CD4-positive, alpha-beta memory T cell (primary cell): ENCODE data around the gene MYT1. TPM values are rescaled to one million over a fixed set of nuclear protein-coding genes. Genes with fewer than 3 reads are reported as not detected.

Experiments used
- CTCF ChIA-PET: fragments of 350-600 bp; sonication (Branson Sonifier 250); formaldehyde crosslinking; loops from one replicate; lab custom pipeline; 2021; ENCODE audit warnings: inconsistent platforms; ENCODE audit not compliant: partially characterized antibody; lab: Charles Lee
- POLR2A ChIA-PET: fragments of 350-600 bp; sonication (Branson Sonifier 250); formaldehyde crosslinking; loops from one replicate; lab custom pipeline; 2021; ENCODE audit not compliant: partially characterized antibody; lab: Charles Lee
- DNase-seq, 5 donors: peaks; one replicate each; pipeline versions ENCODE4 v3.0.0 to v3.0.0-alpha.2; 2020 to 2022; ENCODE audit warnings: mixed read lengths in 1 of 5
- H3K27ac ChIP-seq: one replicate; pipeline ENCODE4 v1.7.0; 2013; ENCODE audit warnings: low read depth, low read length
- H3K27me3 ChIP-seq: 2 replicates; pipeline ENCODE4 v1.7.0; 2013; ENCODE audit warnings: mild to moderate bottlenecking, low read length, moderate library complexity; ENCODE audit not compliant: insufficient read depth
- H3K36me3 ChIP-seq: 2 replicates; pipeline ENCODE4 v1.7.0; 2013; ENCODE audit warnings: mild to moderate bottlenecking, low read length, moderate library complexity; ENCODE audit not compliant: insufficient read depth
- H3K4me1 ChIP-seq: 2 replicates; pipeline ENCODE4 v1.7.0; 2013; ENCODE audit warnings: mild to moderate bottlenecking, low read length, moderate library complexity; ENCODE audit not compliant: insufficient read depth
- H3K4me3 ChIP-seq, 2 donors: one replicate each; pipeline ENCODE4 v1.7.0; 2013; ENCODE audit warnings: low read length in 2 of 2, mild to moderate bottlenecking in 1 of 2
- H3K9me3 ChIP-seq, 2 donors: one replicate each; pipeline ENCODE4 v1.7.0; 2013; ENCODE audit warnings: low read length in 2 of 2, control low read depth in 1 of 2; ENCODE audit not compliant: control insufficient read depth in 1 of 2
- H3K27ac Mint-ChIP-seq, 7 donors: one replicate each; pipeline ENCODE4 v1.8.0; 2020 to 2021; ENCODE audit warnings: mixed read lengths in 7 of 7, mild to moderate bottlenecking in 6 of 7, inconsistent platforms in 3 of 7, moderate library complexity in 3 of 7
- H3K27me3 Mint-ChIP-seq, 2 donors: one replicate each; pipeline ENCODE4 v1.8.0; 2020 to 2021; ENCODE audit warnings: mixed read lengths in 2 of 2
- H3K36me3 Mint-ChIP-seq, 2 donors: one replicate each; pipeline ENCODE4 v1.8.0; 2020 to 2021; ENCODE audit warnings: mixed read lengths in 2 of 2, inconsistent platforms in 1 of 2, mild to moderate bottlenecking in 1 of 2
- H3K4me1 Mint-ChIP-seq, 4 donors: one replicate each; pipeline ENCODE4 v1.8.0; 2020 to 2021; ENCODE audit warnings: mixed read lengths in 4 of 4, mild to moderate bottlenecking in 1 of 4
- H3K4me3 Mint-ChIP-seq, 8 donors: one replicate each; pipeline ENCODE4 v1.8.0; 2020 to 2021; ENCODE audit warnings: mixed read lengths in 8 of 8, mild to moderate bottlenecking in 7 of 8, moderate library complexity in 6 of 8, inconsistent platforms in 3 of 8
- H3K9me3 Mint-ChIP-seq, 8 donors: one replicate each; pipeline ENCODE4 v1.8.0; 2020 to 2021; ENCODE audit warnings: mixed read lengths in 8 of 8, mild to moderate bottlenecking in 5 of 8, inconsistent platforms in 3 of 8, moderate library complexity in 1 of 8
- intact Hi-C: fragments of 100-400 bp; cut with micrococcal nuclease; formaldehyde crosslinking; loops from one replicate; pipeline ENCODE4 v1.15.1; 2023
- polyA plus RNA-seq, 2 donors: library from polyadenylated mRNA; unstranded; fragments of 300-500 nt; fragmentation: Illumina TruSeq; gene quantifications; one replicate each; pipeline ENCODE4 v1.2.3, GENCODE V29; 2021
- total RNA-seq, 2 experiments: library from RNA; stranded (reverse); gene quantifications; one replicate each; pipeline ENCODE4 v1.2.3, GENCODE V29; 2021

MYT1 gene
- total and polyA plus RNA-seq, 4 experiments from 2014 or later: not detected

GRCh38 chr20:64224351-64225170 is 60.3 kb downstream of the MYT1 start:
- Histone ChIP-seq H3K36me3 (no peaks in the 10 kb centered on the region), H3K27me3 (no peaks in the 10 kb centered on the region), H3K9me3 (no peaks in the 10 kb centered on the region), H3K4me3 (no peak overlapping the region), H3K27ac (no peak overlapping the region), H3K4me1 (peaks cover 57% of the 10 kb centered on the region)
- Mint-ChIP-seq H3K27me3 (peaks cover 0 to 4% of the 10 kb centered on the region in 2 donors), H3K4me3 (peak overlapping the region in 2 of 8 donors; percentile 14 to 73), H3K4me1 (peaks cover 14 to 55% (median 32%) of the 10 kb centered on the region in 4 donors), H3K27ac (peak overlapping the region in 5 of 7 donors; percentile 41 to 87 (median 57)), H3K36me3 (no peaks in the 10 kb centered on the region), H3K9me3 (peaks cover 0 to 2% (median 0%) of the 10 kb centered on the region in 8 donors)
- DNase-seq: peak in 1 of 5 donors; percentile 14
- intact Hi-C loops: no loop called here
- CTCF ChIA-PET: no interaction called here
- POLR2A ChIA-PET: interaction anchor here (0.9 to 2.3 kb wide), 2 partner anchors 28 to 31 kb away, joined by 3 to 15 read pairs; partner anchors contain the start of gene PCMTD2

- no peaks in the 10 kb centered on the region for H3K9me3 ChIP-seq
- ChIA-PET CTCF (no interaction called here), POLR2A (interaction anchor here (2.3 kb wide), 1 partner anchor 30 kb away, joined by 15 read pairs; the partner anchor contains the start of gene PCMTD2)
- H3K27me3 ChIP-seq: no peaks in the 10 kb centered on the region
- no peak overlapping the region for H3K4me3 ChIP-seq
- peaks cover 52% of the 10 kb centered on the region for H3K4me1 ChIP-seq
- H3K4me1 Mint-ChIP-seq: peaks cover 16 to 59% (median 32%) of the 10 kb centered on the region in 4 donors
- peaks cover 0 to 2% (median 0%) of the 10 kb centered on the region in 8 donors for H3K9me3 Mint-ChIP-seq
- no peak overlapping the region for H3K4me3 Mint-ChIP-seq
- H3K36me3 ChIP-seq: no peaks in the 10 kb centered on the region
- peak overlapping the region in 1 of 7 donors; percentile 61 for H3K27ac Mint-ChIP-seq
- DNase-seq: no peak
- intact Hi-C loops: no loop called here
- no peaks in the 10 kb centered on the region for H3K36me3 Mint-ChIP-seq
- H3K27me3 Mint-ChIP-seq: peaks cover 0 to 4% of the 10 kb centered on the region in 2 donors
- H3K27ac ChIP-seq: no peak overlapping the region
Observed at GRCh38 chr20:64225171-64225595, 60.9 kb downstream of the MYT1 start.

DNA sequence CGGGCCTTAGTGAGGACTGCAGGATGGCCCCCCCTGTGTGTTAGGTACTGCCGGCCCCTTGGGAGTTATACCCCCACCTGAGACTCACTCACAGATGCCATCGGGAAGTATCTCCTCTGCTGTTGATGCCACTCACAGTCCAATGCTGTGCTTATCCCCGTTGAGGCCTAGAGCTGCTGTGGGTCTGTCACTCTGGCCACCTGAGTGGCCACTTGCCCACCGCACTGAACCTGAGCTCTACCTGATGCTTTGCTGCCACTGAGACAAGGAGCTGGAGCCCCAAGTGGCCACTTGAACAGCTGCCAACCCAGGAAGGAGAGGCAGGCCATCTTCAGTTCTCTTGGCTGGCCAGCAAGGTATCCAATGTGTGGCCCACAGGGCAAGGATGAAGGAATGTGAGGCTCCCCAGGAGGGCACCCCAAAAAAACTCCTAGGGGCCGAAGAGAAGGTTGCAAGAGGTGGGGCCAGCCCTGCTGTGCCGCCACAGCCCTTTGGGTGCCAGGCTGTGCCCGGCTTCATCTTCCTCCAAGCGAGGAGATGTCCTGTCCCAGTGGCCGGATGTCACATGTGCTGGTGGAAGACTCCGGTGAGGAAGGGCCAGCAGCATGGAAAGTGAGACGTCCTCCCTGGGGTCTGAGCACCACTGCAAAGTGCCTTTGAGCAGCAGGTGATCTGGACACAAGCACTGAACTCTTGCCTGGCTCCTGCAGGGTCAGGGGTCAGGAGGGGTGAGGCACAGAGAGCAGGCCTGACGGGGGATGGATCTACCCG is 61.8 kb downstream of the MYT1 start:
- Mint-ChIP-seq H3K27ac (peak overlapping the region in 4 of 7 donors; percentile 5 to 70 (median 62)), H3K4me3 (peak overlapping the region in 4 of 8 donors; percentile 22 to 67 (median 40)), H3K27me3 (peaks cover 0 to 4% of the 10 kb centered on the region in 2 donors), H3K9me3 (peaks cover 0 to 2% (median 0%) of the 10 kb centered on the region in 8 donors), H3K4me1 (peaks cover 16 to 59% (median 32%) of the 10 kb centered on the region in 4 donors), H3K36me3 (no peaks in the 10 kb centered on the region)
- intact Hi-C loops: no loop called here
- Histone ChIP-seq H3K4me3 (no peak overlapping the region), H3K4me1 (peaks cover 50% of the 10 kb centered on the region), H3K36me3 (no peaks in the 10 kb centered on the region), H3K27ac (no peak overlapping the region), H3K9me3 (no peaks in the 10 kb centered on the region), H3K27me3 (no peaks in the 10 kb centered on the region)
- CTCF ChIA-PET: no interaction called here
- POLR2A ChIA-PET: interaction anchor here (1.1 to 2.0 kb wide), 2 partner anchors 10 to 30 kb away, joined by 4 to 5 read pairs; partner anchors contain the start of gene PCMTD2
- DNase-seq: peak in 1 of 5 donors; percentile 9

DNA sequence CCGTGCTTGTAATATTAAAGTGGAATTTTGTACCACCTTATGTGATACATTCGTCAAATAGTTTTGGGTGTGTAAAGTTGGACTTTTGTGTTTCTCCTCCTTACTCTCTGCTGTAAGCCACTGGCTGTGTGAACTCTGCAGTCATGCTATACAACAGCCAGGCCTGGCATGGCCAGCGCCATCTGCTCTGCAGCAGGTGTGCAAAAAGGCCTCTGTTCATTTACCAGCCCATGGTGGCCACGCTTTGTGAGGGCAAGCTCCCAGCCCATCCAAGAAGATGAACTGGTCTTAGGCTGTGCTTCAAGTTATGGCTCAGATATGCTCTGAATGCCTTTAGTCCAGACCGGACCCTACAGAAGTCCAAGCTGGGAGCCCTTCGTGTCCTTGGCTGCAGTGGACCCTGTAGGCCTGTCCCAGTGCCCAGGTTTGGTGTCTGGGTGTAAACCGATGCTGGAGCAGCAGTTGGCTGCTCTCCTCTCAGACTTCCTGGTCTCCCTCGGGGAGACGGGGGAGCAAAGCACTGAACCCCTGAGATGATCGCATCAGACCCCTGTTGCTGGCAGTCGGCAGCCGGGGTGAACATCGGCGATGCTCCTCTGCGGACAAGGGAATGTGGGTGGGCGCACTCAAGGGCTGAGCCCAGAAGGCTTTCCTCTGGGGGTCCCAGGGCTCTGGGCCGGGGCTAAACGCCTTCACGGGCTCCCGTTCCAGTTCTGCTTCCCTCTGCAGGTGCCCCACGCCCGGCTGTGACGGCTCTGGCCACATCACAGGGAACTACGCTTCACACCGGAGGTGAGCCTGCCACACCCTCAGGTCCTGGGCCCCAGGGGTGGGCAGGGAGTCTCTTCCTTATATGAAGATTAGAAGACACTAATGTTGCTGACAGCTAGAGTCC is 62.7 kb downstream of the MYT1 start:
- Histone ChIP-seq H3K4me3 (no peak overlapping the region), H3K4me1 (peaks cover 46% of the 10 kb centered on the region), H3K27me3 (no peaks in the 10 kb centered on the region), H3K36me3 (no peaks in the 10 kb centered on the region), H3K9me3 (no peaks in the 10 kb centered on the region), H3K27ac (peak overlapping the region; percentile 21)
- H3K4me1 Mint-ChIP-seq: peaks cover 16 to 54% (median 32%) of the 10 kb centered on the region in 4 donors
- H3K27ac Mint-ChIP-seq: peak overlapping the region in 6 of 7 donors; percentile 36 to 84 (median 72)
- peak; percentile 48 to 63 (median 56) for DNase-seq
- H3K36me3 Mint-ChIP-seq: no peaks in the 10 kb centered on the region
- CTCF ChIA-PET: no interaction called here
- peaks cover 0 to 4% of the 10 kb centered on the region in 2 donors for H3K27me3 Mint-ChIP-seq
- POLR2A ChIA-PET: interaction anchor here (1.1 to 2.0 kb wide), 2 partner anchors 11 to 29 kb away, joined by 4 to 5 read pairs; partner anchors contain the start of gene PCMTD2
- intact Hi-C loops: no loop called here
- H3K9me3 Mint-ChIP-seq: peaks cover 0 to 2% (median 0%) of the 10 kb centered on the region in 8 donors
- peak overlapping the region; percentile 26 to 78 (median 48) for H3K4me3 Mint-ChIP-seq

DNA sequence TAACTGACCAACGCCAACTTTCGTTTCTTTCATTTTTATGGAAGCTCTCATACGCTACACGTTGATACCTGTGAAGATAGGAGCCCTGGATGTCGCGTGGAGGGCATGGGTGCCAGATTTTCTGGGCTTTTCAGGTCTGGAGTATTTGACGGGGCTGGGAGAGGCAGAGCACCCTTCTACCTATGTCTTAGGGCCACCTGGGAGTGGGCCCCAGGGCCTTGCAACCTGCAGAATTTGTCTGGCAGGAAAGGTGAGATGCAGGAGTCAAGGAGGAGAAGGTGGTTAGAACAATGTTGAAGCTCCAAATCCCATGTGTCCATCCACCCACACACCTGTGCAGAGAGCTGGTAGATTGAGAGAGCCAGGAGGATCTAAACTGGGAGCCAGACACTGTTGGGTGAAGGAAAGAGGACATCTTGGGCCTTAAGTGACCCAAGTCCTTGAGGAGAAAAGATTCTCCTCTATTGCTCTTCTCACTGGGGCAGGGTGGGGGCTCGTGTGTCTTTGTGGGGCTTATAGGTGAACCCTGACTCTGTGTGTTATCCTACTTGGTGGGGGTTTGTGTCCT is 63.9 kb downstream of the MYT1 start:
- no peak overlapping the region for H3K4me3 ChIP-seq
- Mint-ChIP-seq H3K9me3 (peaks cover 0 to 2% (median 0%) of the 10 kb centered on the region in 8 donors), H3K36me3 (no peaks in the 10 kb centered on the region), H3K4me3 (peak overlapping the region in 5 of 8 donors; percentile 3 to 75 (median 50)), H3K27ac (peak overlapping the region; percentile 25 to 91 (median 59)), H3K27me3 (peaks cover 0 to 4% of the 10 kb centered on the region in 2 donors), H3K4me1 (peaks cover 19 to 57% (median 37%) of the 10 kb centered on the region in 4 donors)
- POLR2A ChIA-PET: interaction anchor here (1.6 to 2.0 kb wide), 2 partner anchors 12 to 27 kb away, joined by 4 to 9 read pairs; partner anchors contain the start of gene PCMTD2
- CTCF ChIA-PET: interaction anchor here (0.7 to 1.0 kb wide), 2 partner anchors 10 to 28 kb away, joined by 3 read pairs; partner anchors contain the start of gene PCMTD2
- no peaks in the 10 kb centered on the region for H3K36me3 ChIP-seq
- H3K9me3 ChIP-seq: no peaks in the 10 kb centered on the region
- no peak for DNase-seq
- no peaks in the 10 kb centered on the region for H3K27me3 ChIP-seq
- intact Hi-C loops: no loop called here
- H3K27ac ChIP-seq: no peak overlapping the region
- H3K4me1 ChIP-seq: peaks cover 50% of the 10 kb centered on the region
